PFSK-1 (cell line): Measurements from ENCODE around the gene WDR91.

Source experiments
- FOXP2 ChIP-seq: optimal IDR thresholded peaks from 2 replicates; pipeline ENCODE3; 2011; ENCODE audit warnings: borderline replicate concordance, control low read depth, inconsistent platforms; ENCODE audit not compliant: insufficient read depth; ENCODE audit errors: extremely low read length, extremely low read depth
- POLR2AphosphoS5 ChIP-seq: IDR thresholded peaks from 2 replicates; pipeline ENCODE4 v1.6.1; 2012; ENCODE audit warnings: low read depth, mild to moderate bottlenecking, control low read depth, low read length, moderate library complexity
- SIN3A ChIP-seq: IDR thresholded peaks from 2 replicates; pipeline ENCODE4 v1.6.1; 2012; ENCODE audit warnings: mild to moderate bottlenecking, low read length, moderate library complexity, borderline replicate concordance; ENCODE audit not compliant: insufficient read depth
- TAF1 ChIP-seq: IDR thresholded peaks from 2 replicates; pipeline ENCODE4 v1.6.1; 2012; ENCODE audit warnings: low read length, control low read depth, borderline replicate concordance; ENCODE audit not compliant: insufficient read depth
- TF ChIP-seq, protein P1 (sequence below), 2 experiments: IDR thresholded peaks; 2 replicates each; pipeline versions ENCODE4 v1.6.1 to v1.8.0; 2011 to 2012; ENCODE audit warnings: low read depth in 2 of 2, low read length in 2 of 2, control low read depth in 1 of 2, inconsistent platforms in 1 of 2, mild to moderate bottlenecking in 1 of 2, moderate library complexity in 1 of 2; ENCODE audit not compliant: insufficient read depth in 1 of 2

Gene WDR91

GRCh38 chr7:135160858-135161653, 50.3 kb downstream of the WDR91 start:
- TF ChIP-seq SIN3A = no peak
- TF ChIP-seq FOXP2 = no peak
- TF ChIP-seq, protein P1, sequence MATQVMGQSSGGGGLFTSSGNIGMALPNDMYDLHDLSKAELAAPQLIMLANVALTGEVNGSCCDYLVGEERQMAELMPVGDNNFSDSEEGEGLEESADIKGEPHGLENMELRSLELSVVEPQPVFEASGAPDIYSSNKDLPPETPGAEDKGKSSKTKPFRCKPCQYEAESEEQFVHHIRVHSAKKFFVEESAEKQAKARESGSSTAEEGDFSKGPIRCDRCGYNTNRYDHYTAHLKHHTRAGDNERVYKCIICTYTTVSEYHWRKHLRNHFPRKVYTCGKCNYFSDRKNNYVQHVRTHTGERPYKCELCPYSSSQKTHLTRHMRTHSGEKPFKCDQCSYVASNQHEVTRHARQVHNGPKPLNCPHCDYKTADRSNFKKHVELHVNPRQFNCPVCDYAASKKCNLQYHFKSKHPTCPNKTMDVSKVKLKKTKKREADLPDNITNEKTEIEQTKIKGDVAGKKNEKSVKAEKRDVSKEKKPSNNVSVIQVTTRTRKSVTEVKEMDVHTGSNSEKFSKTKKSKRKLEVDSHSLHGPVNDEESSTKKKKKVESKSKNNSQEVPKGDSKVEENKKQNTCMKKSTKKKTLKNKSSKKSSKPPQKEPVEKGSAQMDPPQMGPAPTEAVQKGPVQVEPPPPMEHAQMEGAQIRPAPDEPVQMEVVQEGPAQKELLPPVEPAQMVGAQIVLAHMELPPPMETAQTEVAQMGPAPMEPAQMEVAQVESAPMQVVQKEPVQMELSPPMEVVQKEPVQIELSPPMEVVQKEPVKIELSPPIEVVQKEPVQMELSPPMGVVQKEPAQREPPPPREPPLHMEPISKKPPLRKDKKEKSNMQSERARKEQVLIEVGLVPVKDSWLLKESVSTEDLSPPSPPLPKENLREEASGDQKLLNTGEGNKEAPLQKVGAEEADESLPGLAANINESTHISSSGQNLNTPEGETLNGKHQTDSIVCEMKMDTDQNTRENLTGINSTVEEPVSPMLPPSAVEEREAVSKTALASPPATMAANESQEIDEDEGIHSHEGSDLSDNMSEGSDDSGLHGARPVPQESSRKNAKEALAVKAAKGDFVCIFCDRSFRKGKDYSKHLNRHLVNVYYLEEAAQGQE (IDR thresholded peaks at IDR 0.05; ENCODE audit: insufficient read depth in 1 of 2, low read depth in 2 of 2, low read length in 2 of 2) = peak; percentile 65 to 78; a peak in 3 of 4 replicates
- no peak for TF ChIP-seq POLR2AphosphoS5
- TF ChIP-seq TAF1 = no peak

GRCh38 chr7:135160098-135160857, 51.0 kb downstream of the WDR91 start:
- no peak for TF ChIP-seq SIN3A

GRCh38 chr7:135159359-135160085, 51.8 kb downstream of the WDR91 start:
- TF ChIP-seq TAF1 (no peak), FOXP2 (no peak)

- TF ChIP-seq FOXP2 (no peak), TAF1 (no peak), POLR2AphosphoS5 (no peak), SIN3A (no peak)
- TF ChIP-seq, protein P1 (IDR thresholded peaks at IDR 0.05; ENCODE audit: insufficient read depth in 1 of 2, low read depth in 2 of 2, low read length in 2 of 2) = no peak
Observed at GRCh38 chr7:135158874-135159273, 52.5 kb downstream of the WDR91 start.

DNA sequence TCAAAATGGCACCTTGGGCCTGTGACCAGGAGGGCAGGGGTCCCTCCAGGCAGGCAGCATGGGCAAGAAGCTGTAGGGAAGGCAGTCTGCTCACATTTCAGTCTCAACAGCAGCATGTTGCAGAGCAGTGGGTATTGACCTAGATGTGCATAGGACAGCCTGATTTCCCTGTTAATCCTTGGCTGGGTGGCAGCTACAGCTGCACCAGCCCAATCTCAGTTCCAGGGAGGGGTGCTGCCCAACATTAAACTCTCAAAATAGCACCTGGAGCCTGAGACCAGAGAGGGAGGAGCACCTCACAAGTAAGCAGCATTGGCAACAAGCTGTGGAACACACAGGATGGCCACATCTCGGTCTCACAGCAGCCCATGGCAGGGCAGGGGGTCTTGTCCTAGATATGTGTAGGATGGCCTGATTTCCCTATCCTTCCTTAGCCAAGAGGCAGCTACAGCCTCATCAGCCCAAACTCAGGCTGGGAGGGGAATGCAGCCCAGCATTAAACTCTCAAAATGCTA, 53.1 kb downstream of the WDR91 start:
- TF ChIP-seq TAF1 (no peak), POLR2AphosphoS5 (no peak), FOXP2 (no peak), SIN3A (no peak)
- TF ChIP-seq, protein P1 (IDR thresholded peaks at IDR 0.05; ENCODE audit: insufficient read depth in 1 of 2, low read depth in 2 of 2, low read length in 2 of 2) = no peak

DNA sequence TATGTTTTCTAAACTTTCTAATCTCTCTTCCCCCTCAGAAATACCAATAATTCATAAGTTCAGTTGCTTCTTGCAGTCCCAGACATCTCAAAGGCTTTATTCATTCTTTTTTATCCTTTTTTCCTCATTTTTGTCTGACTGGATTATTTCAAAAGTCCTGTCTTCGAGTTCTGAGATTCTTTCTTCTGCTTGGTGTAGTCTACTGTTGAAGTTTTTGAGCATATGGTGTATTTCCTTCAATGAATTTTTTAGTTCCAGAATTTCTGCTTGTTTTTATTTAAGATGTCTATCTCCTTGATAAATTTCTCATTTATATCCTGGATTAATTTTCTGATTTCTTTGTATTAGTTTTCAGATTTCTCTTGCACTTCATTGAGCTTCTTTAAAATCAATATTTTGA, 55.0 kb downstream of the WDR91 start:
- TF ChIP-seq POLR2AphosphoS5 (no peak), SIN3A (no peak), FOXP2 (no peak), TAF1 (no peak)
- TF ChIP-seq, protein P1 (IDR thresholded peaks at IDR 0.05; ENCODE audit: insufficient read depth in 1 of 2, low read depth in 2 of 2, low read length in 2 of 2) = no peak
